Heart right ventricle (tissue), 16 donors: ENCODE results near the gene C3orf20. TPM values are rescaled to one million over a fixed set of nuclear protein-coding genes. Genes with fewer than 3 reads are reported as not detected.

Source experiments
- ATAC-seq, 8 donors: fragments of 200-7000 bp; cut with Tn5 transposase; one replicate each; pipeline ENCODE4 v1.9.1; 2020; ENCODE audit warnings: mild to moderate bottlenecking in 8 of 8, moderate library complexity in 8 of 8, moderate number of reproducible peaks in 1 of 8
- DNase-seq, 2 donors: peaks; one replicate each; pipeline ENCODE4 v3.0.0-alpha.2; 2020
- H3K27ac ChIP-seq, 10 donors: fragments of 200-600 bp; sonication (generic) in 2 of 10; one replicate each; pipeline versions ENCODE4 v1.5.0 to v1.8.0; 2020 to 2022; ENCODE audit warnings: mild to moderate bottlenecking in 3 of 10
- H3K27me3 ChIP-seq, 7 donors: fragments of 200-600 bp; one replicate each; pipeline ENCODE4 v1.8.0; 2021 to 2022; ENCODE audit warnings: mild to moderate bottlenecking in 2 of 7
- H3K36me3 ChIP-seq, 9 donors: fragments of 200-600 bp; sonication (generic) in 1 of 9; one replicate each; pipeline versions ENCODE4 v1.5.0 to v1.8.0; 2020 to 2022; ENCODE audit warnings: mild to moderate bottlenecking in 2 of 9
- H3K4me1 ChIP-seq, 9 donors: fragments of 200-600 bp; sonication (generic) in 1 of 9; one replicate each; pipeline versions ENCODE4 v1.5.0 to v1.8.0; 2020 to 2022; ENCODE audit warnings: mild to moderate bottlenecking in 4 of 9
- H3K4me3 ChIP-seq, 10 donors: fragments of 200-600 bp; sonication (generic) in 2 of 10; one replicate each; pipeline versions ENCODE4 v1.5.0 to v1.8.0; 2020 to 2022; ENCODE audit warnings: mild to moderate bottlenecking in 7 of 10, moderate library complexity in 2 of 10
- H3K9me3 ChIP-seq, 11 donors: fragments of 200-600 bp in 10 of 11; sonication (generic) in 2 of 11; one replicate each; pipeline versions ENCODE4 v1.5.0 to v1.8.0; 2013 to 2022; ENCODE audit warnings: mild to moderate bottlenecking in 2 of 11, control low read depth in 1 of 11, moderate library complexity in 1 of 11
- CTCF ChIP-seq, 9 donors: fragments of 200-600 bp; sonication (generic) in 2 of 9; IDR thresholded peaks; one replicate each; pipeline versions ENCODE4 v1.5.0 to v1.8.0; 2021 to 2022; ENCODE audit warnings: antibody characterized with exemption in 9 of 9, mild to moderate bottlenecking in 5 of 9, moderate library complexity in 1 of 9
- WGBS, 2 donors: extraction: QIAGEN DNeasy Blood & Tissue Kit; methylation state at CpG; one replicate each; pipeline ENCODE4 v1.1.7; 2013; ENCODE audit warnings: inconsistent platforms in 1 of 2; 5-methylcytosine and 5-hydroxymethylcytosine counted together
- intact Hi-C, 10 donors: fragments of 100-400 bp; cut with DNase I; formaldehyde crosslinking; loops; one replicate each; pipeline versions ENCODE4 v1.11.1 to v1.14.2; 2022
- polyA plus RNA-seq, 2 donors: library from polyadenylated mRNA; stranded (reverse); fragments of 200-250 nt; gene quantifications; one replicate each; pipeline ENCODE4 v1.2.3, GENCODE V29; 2013
- total RNA-seq, 10 donors: library from RNA; stranded (reverse); fragmentation: NEBNext Ultra II Directional in 3 of 10; extraction: Animal tissue kit (Norgen Biotek cat#: 25700) in 3 of 10; gene quantifications; one replicate each; pipeline versions ENCODE4 v1.2.1 to v1.2.4, GENCODE V29; 2021 to 2023
- donor health status: Arrhythmogenic right ventricular cardiomyopathy.
- donor health status: ischemic (EF 13 %, LVEDD 7.1; RV severe dilation, severe dysfunction).
- donor health status: healthy with polysubstance abuse.
- donor health status: DM: no; HTN: yes; CAD: no.
- donor health status: DM: no; HTN: no; CAD: no.
- donor health status: ischemic (EF 25% LVEDD 6.9; RV normal size, moderate dysfunction).
- donor health status: ischemic (EF 25% LVEDD 5.7; RV mildly dilated, moderate dysfunction).
- donor health status: healthy.
- donor health status: DM: yes; HTN: yes; CAD: no.
- donor health status: Ischemic cardiomyopathy.
- donor health status: ischemic (EF 35%, LVEDD 5.7; RV mildly dilated, moderate dysfunction).
- donor health status: nonischemic (EF 11% LVEDD 7.7; RV severe dilation, severe dysfunction).
- donor health status: DM: yes; HTN: yes; CAD: no.
- donor health status: PGD.
- donor health status: ischemic (EF 29% LVEDD 5.4; RV normal size, mild dysfunction).
- donor health status: nonischemic (EF 23%, LVEDD 6.1; RV moderate dilation, normal function).

Gene C3orf20
- total and polyA plus RNA-seq, 12 donors: 0.10 to 0.36 (median 0.16) TPM; not detected in 7

GRCh38 chr3:14658978-14659377, 16.0 kb upstream of the C3orf20 start:
- no peak for TF ChIP-seq CTCF (IDR thresholded peaks at IDR 0.05)
- DNase-seq: no peak
- WGBS, 2 donors: 90 to 97% methylated on average over 2 of the region's 2 CpGs
- Histone ChIP-seq H3K27ac (no peak overlapping the region), H3K9me3 (no peaks in the 10 kb centered on the region), H3K27me3 (no peaks in the 10 kb centered on the region), H3K4me1 (peaks cover 0 to 13% (median 4%) of the 10 kb centered on the region in 9 donors), H3K36me3 (peaks cover 0 to 100% (median 87%) of the 10 kb centered on the region in 9 donors), H3K4me3 (no peak overlapping the region)
- intact Hi-C loops: no loop called here
- no peak for ATAC-seq

- ATAC-seq: no peak
- Histone ChIP-seq H3K9me3 (no peaks in the 10 kb centered on the region), H3K27me3 (no peaks in the 10 kb centered on the region), H3K27ac (no peak overlapping the region), H3K36me3 (peaks cover 0 to 100% (median 90%) of the 10 kb centered on the region in 9 donors), H3K4me1 (no peaks in the 10 kb centered on the region), H3K4me3 (no peak overlapping the region)
- TF ChIP-seq CTCF (IDR thresholded peaks at IDR 0.05): no peak
- 70 to 83% methylated on average over 4 of the region's 4 CpGs for WGBS, 2 donors
- intact Hi-C loops: no loop called here
- DNase-seq: no peak
Measured at GRCh38 chr3:14660942-14661341, 14.0 kb upstream of the C3orf20 start.

- ATAC-seq: no peak
- Histone ChIP-seq H3K4me3 (no peak overlapping the region), H3K9me3 (no peaks in the 10 kb centered on the region), H3K27me3 (no peaks in the 10 kb centered on the region), H3K36me3 (peaks cover 0 to 100% (median 91%) of the 10 kb centered on the region in 9 donors), H3K4me1 (no peaks in the 10 kb centered on the region), H3K27ac (no peak overlapping the region)
- WGBS, 2 donors: 81 to 90% methylated on average over 5 of the region's 5 CpGs
- intact Hi-C loops: no loop called here
- DNase-seq: no peak
- no peak for TF ChIP-seq CTCF (IDR thresholded peaks at IDR 0.05)
Measured at GRCh38 chr3:14663396-14664135, 11.4 kb upstream of the C3orf20 start.

- intact Hi-C loops: no loop called here
- H3K9me3 ChIP-seq: no peaks in the 10 kb centered on the region
- H3K27ac ChIP-seq: no peak overlapping the region
- 86 to 91% methylated on average over 3 of the region's 3 CpGs for WGBS, 2 donors
- ATAC-seq (no peak), DNase-seq (no peak)
- H3K4me3 ChIP-seq: no peak overlapping the region
- no peak for TF ChIP-seq CTCF (IDR thresholded peaks at IDR 0.05)
- H3K4me1 ChIP-seq: no peaks in the 10 kb centered on the region
- H3K36me3 ChIP-seq: peaks cover 3 to 100% (median 87%) of the 10 kb centered on the region in 9 donors
- no peaks in the 10 kb centered on the region for H3K27me3 ChIP-seq
Measured at GRCh38 chr3:14664170-14664569, 10.8 kb upstream of the C3orf20 start.
